ENCODE results near the gene DPEP1.
"Not testable (repeated sequence)": the region's sequence is repeated elsewhere in the genome, so short reads cannot be mapped to it uniquely, and the experiment has no call there.

GRCh38 chr16:89570983-89571598 lies 42.4 kb upstream of the DPEP1 start:
- not testable (repeated sequence) for TF ChIP-seq EP300 (IDR thresholded peaks at IDR 0.05; ENCODE audit: low read depth)
- TF ChIP-seq, protein P1, sequence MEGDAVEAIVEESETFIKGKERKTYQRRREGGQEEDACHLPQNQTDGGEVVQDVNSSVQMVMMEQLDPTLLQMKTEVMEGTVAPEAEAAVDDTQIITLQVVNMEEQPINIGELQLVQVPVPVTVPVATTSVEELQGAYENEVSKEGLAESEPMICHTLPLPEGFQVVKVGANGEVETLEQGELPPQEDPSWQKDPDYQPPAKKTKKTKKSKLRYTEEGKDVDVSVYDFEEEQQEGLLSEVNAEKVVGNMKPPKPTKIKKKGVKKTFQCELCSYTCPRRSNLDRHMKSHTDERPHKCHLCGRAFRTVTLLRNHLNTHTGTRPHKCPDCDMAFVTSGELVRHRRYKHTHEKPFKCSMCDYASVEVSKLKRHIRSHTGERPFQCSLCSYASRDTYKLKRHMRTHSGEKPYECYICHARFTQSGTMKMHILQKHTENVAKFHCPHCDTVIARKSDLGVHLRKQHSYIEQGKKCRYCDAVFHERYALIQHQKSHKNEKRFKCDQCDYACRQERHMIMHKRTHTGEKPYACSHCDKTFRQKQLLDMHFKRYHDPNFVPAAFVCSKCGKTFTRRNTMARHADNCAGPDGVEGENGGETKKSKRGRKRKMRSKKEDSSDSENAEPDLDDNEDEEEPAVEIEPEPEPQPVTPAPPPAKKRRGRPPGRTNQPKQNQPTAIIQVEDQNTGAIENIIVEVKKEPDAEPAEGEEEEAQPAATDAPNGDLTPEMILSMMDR (IDR thresholded peaks at IDR 0.05), result not testable (repeated sequence)

All from transverse colon (tissue), 3 donors.